HepG2 (cell line): ENCODE results near the gene IQCN. TPM values are rescaled to one million over a fixed set of nuclear protein-coding genes. Genes with fewer than 3 reads are reported as not detected.

Experiments
- BRCA1 ChIP-seq: sonication (generic); formaldehyde crosslinking; IDR thresholded peaks from 2 replicates; pipeline ENCODE4 v1.4.0; 2020; ENCODE audit warnings: missing genetic modification reagents
- FLYWCH1 ChIP-seq: sonication (generic); formaldehyde crosslinking; IDR thresholded peaks from 2 replicates; pipeline ENCODE4 v1.8.1; 2023; ENCODE audit warnings: mild to moderate bottlenecking, missing genetic modification reagents
- GABPB1 ChIP-seq: IDR thresholded peaks from 2 replicates; pipeline ENCODE4 v1.6.1; 2016; ENCODE audit warnings: mild to moderate bottlenecking, missing genetic modification reagents, moderate library complexity, missing compliant biosample characterization
- GATA4 ChIP-seq: sonication (generic); IDR thresholded peaks from 2 replicates; pipeline ENCODE4 v1.6.1; 2016; ENCODE audit warnings: antibody characterized with exemption, low read depth, borderline replicate concordance
- HMGXB4 ChIP-seq, 2 experiments: sonication (generic) in 1 of 2; formaldehyde crosslinking in 1 of 2; IDR thresholded peaks; 2 replicates each; pipeline versions ENCODE4 v1.4.0 to v1.6.1; 2018 to 2020; ENCODE audit warnings: missing genetic modification reagents in 2 of 2, borderline replicate concordance in 1 of 2, low read depth in 1 of 2, mild to moderate bottlenecking in 1 of 2, missing biosample characterization in 1 of 2
- KLF11 ChIP-seq: IDR thresholded peaks from 2 replicates; pipeline ENCODE4 v1.6.1; 2016; ENCODE audit warnings: missing compliant biosample characterization
- MAZ ChIP-seq, 2 experiments: sonication (generic) in 1 of 2; formaldehyde crosslinking in 1 of 2; IDR thresholded peaks; 2 replicates each; pipeline versions ENCODE4 v1.5.0 to v1.6.1; 2012 to 2020; ENCODE audit warnings: low read depth in 2 of 2, mild to moderate bottlenecking in 2 of 2, borderline replicate concordance in 1 of 2, improper control_type of control experiment in 1 of 2, low read length in 1 of 2, missing genetic modification reagents in 1 of 2, moderate library complexity in 1 of 2
- MIXL1 ChIP-seq: IDR thresholded peaks from 2 replicates; pipeline ENCODE4 v1.6.1; 2016
- SIX4 ChIP-seq: sonication (generic); formaldehyde crosslinking; IDR thresholded peaks from 2 replicates; pipeline ENCODE4 v1.4.0; 2020; ENCODE audit warnings: missing genetic modification reagents
- SOX13 ChIP-seq, 3 experiments: fragments of 450-650 bp in 1 of 3; sonication (generic) in 1 of 3; formaldehyde crosslinking in 1 of 3; IDR thresholded peaks in 2 of 3; conservative IDR thresholded peaks in 1 of 3; 2 replicates each; pipeline versions ENCODE4 v1.5.0 to v1.6.1; 2016 to 2020; ENCODE audit warnings: antibody characterized with exemption in 1 of 3, mild to moderate bottlenecking in 1 of 3, missing compliant biosample characterization in 1 of 3, missing genetic modification reagents in 1 of 3, moderate library complexity in 1 of 3
- SP1 ChIP-seq, 2 experiments: fragments of 450-650 bp in 1 of 2; sonication (generic) in 1 of 2; formaldehyde crosslinking in 1 of 2; IDR thresholded peaks; 2 replicates each; pipeline versions ENCODE4 v1.4.0 to v1.6.1; 2016 to 2020; ENCODE audit warnings: missing genetic modification reagents in 1 of 2
- TFAP4 ChIP-seq: sonication (generic); IDR thresholded peaks from 2 replicates; pipeline ENCODE4 v1.6.1; 2016; ENCODE audit warnings: low read depth, borderline replicate concordance
- ZNF296 ChIP-seq: sonication (generic); formaldehyde crosslinking; conservative IDR thresholded peaks from 2 replicates; pipeline ENCODE4 v1.5.0; 2020; ENCODE audit warnings: mild to moderate bottlenecking, missing genetic modification reagents
- ZNF646 ChIP-seq: sonication (generic); formaldehyde crosslinking; IDR thresholded peaks from 2 replicates; pipeline ENCODE4 v1.9.0; 2021; ENCODE audit warnings: mild to moderate bottlenecking, missing genetic modification reagents
- ZNF792 ChIP-seq: IDR thresholded peaks from 2 replicates; pipeline ENCODE4 v1.6.1; 2016
- polyA plus RNA-seq, 8 experiments: library from polyadenylated mRNA; depleted of rRNA in 3 of 8; stranded (reverse) in 7 of 8; unstranded in 1 of 8; fragments of >200 nt; fragmentation: Illumina TruSeq in 4 of 8; extraction: Trizol in 4 of 8; gene quantifications; 2 replicates each; pipeline versions ENCODE4 v1.2.1 to v1.2.3, GENCODE V29; 2011 to 2016; ENCODE audit warnings: low read depth in 4 of 8, missing spikeins in 1 of 8, mixed read lengths in 1 of 8; ENCODE audit not compliant: insufficient read depth in 1 of 8
- total RNA-seq, 5 experiments: library from RNA; depleted of rRNA; stranded (reverse); fragments of >200 nt; fragmentation: Illumina TruSeq; extraction: Trizol; gene quantifications; 2 replicates each; pipeline ENCODE4 v1.2.3, GENCODE V29; 2016; ENCODE audit warnings: low read depth in 1 of 5
- TF ChIP-seq, protein P1 (sequence below): IDR thresholded peaks from 2 replicates; pipeline ENCODE4 v1.6.1; 2016; ENCODE audit warnings: missing genetic modification reagents, missing compliant biosample characterization

The IQCN gene
- total and polyA plus RNA-seq, 2 of the 13 experiments (the other 11 are each of a cell fraction or from before 2014, with no cell fraction given): 0.04 to 0.18 TPM

- no peak for TF ChIP-seq ZNF646 (CRISPR knock-in tag)
- TF ChIP-seq MIXL1 (CRISPR knock-in tag): 0 out of 2 replicates have a peak, but pooled peaks have one; percentile 17
- TF ChIP-seq BRCA1 (CRISPR knock-in tag): no peak
- TF ChIP-seq HMGXB4 (CRISPR knock-in tag; IDR thresholded peaks at IDR 0.05; ENCODE audit: borderline replicate concordance in 1 of 2, low read depth in 1 of 2): 0 out of 4 replicates have a peak, but pooled peaks of 1 of the 2 experiments have one; percentile 62
- TF ChIP-seq SP1 (IDR thresholded peaks at IDR 0.05): no peak
- TF ChIP-seq SP1 (CRISPR knock-in tag; IDR thresholded peaks at IDR 0.05): peak; percentile 78
- TF ChIP-seq TFAP4: peak; percentile 10; the same call in 1 of the 2 replicates
- 0 out of 2 replicates have a peak, but pooled peaks have one; percentile 52 for TF ChIP-seq GATA4
- TF ChIP-seq GABPB1 (CRISPR knock-in tag): peak; percentile 66
- TF ChIP-seq, protein P1, sequence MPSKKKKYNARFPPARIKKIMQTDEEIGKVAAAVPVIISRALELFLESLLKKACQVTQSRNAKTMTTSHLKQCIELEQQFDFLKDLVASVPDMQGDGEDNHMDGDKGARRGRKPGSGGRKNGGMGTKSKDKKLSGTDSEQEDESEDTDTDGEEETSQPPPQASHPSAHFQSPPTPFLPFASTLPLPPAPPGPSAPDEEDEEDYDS (CRISPR knock-in tag): peak; percentile 95
- no peak for TF ChIP-seq FLYWCH1 (CRISPR knock-in tag)
- TF ChIP-seq KLF11: no peak
- TF ChIP-seq ZNF792 (CRISPR knock-in tag): no peak
- no peak for TF ChIP-seq ZNF296 (CRISPR knock-in tag)
- TF ChIP-seq SIX4: no peak
- TF ChIP-seq SOX13 (IDR thresholded peaks at IDR 0.05): peak; percentile 21; the same call in 1 of the 2 replicates
- TF ChIP-seq SOX13 (CRISPR knock-in tag; conservative IDR thresholded peaks at IDR 0.05 in 1 of 2, IDR thresholded peaks at IDR 0.05 in 1 of 2): no peak; a peak in 1 of 4 replicates
- peak; percentile 74; the same call in 1 of the 2 replicates for TF ChIP-seq MAZ (IDR thresholded peaks at IDR 0.05; ENCODE audit: borderline replicate concordance, low read depth, low read length)
- TF ChIP-seq MAZ (CRISPR knock-in tag; IDR thresholded peaks at IDR 0.05; ENCODE audit: low read depth): no peak; the same call in none of the 2 replicates
Observed at GRCh38 chr19:18281082-18282020, 7.1 kb upstream of the IQCN start, which contains the start of gene JUND (continued).
